HEK293 (cell line): ENCODE measurements around the gene PRPS1L1.

Experiments used
- CTCF ChIA-PET: fragments of 350-600 bp; formaldehyde crosslinking; extraction: SDS; loops from one replicate; lab custom pipeline; 2021; ENCODE audit warnings: antibody characterized with exemption; lab: Yijun Ruan, JAX
- POLR2A ChIA-PET: fragments of 300-600 bp; formaldehyde crosslinking; extraction: SDS; loops from one replicate; lab custom pipeline; 2020; ENCODE audit warnings: antibody characterized with exemption, inconsistent platforms; lab: Yijun Ruan, JAX
- H3K27ac ChIP-seq: fragments of 200-500 bp; sonication (Bioruptor generic); 2 replicates; pipeline ENCODE4 v1.5.1; 2014; ENCODE audit warnings: low read depth, low read length, control low read depth, inconsistent platforms; ENCODE audit errors: extremely low read depth
- H3K36me3 ChIP-seq, 2 experiments: fragments of 200-500 bp in 1 of 2; sonication (Bioruptor generic) in 1 of 2; 1 replicate in 1 of 2; 2 replicates in 1 of 2; pipeline ENCODE4 v1.5.1; 2014 to 2017; ENCODE audit warnings: inconsistent platforms in 2 of 2, low read length in 2 of 2; ENCODE audit not compliant: control insufficient read depth in 2 of 2, insufficient read depth in 1 of 2
- H3K4me1 ChIP-seq: fragments of 200-500 bp; sonication (Bioruptor generic); 2 replicates; pipeline ENCODE4 v1.5.1; 2014; ENCODE audit warnings: mild to moderate bottlenecking, low read length, inconsistent platforms; ENCODE audit not compliant: control insufficient read depth, insufficient read depth
- H3K4me3 ChIP-seq: 2 replicates; pipeline ENCODE4 v1.5.1; 2011; ENCODE audit warnings: low read depth, mild to moderate bottlenecking, control low read depth, low read length, moderate library complexity
- H3K9me3 ChIP-seq: fragments of 200-500 bp; sonication (Bioruptor generic); 2 replicates; pipeline ENCODE4 v1.5.1; 2014; ENCODE audit warnings: low read depth, low read length, inconsistent platforms; ENCODE audit not compliant: control insufficient read depth, insufficient read depth
- BCL11A ChIP-seq: fragments of 450-650 bp; formaldehyde crosslinking; IDR thresholded peaks from 2 replicates; pipeline ENCODE4 v1.5.1; 2016; ENCODE audit warnings: low read depth, missing biosample characterization, missing genetic modification characterization
- HIC1 ChIP-seq: fragments of 450-650 bp; formaldehyde crosslinking; IDR thresholded peaks from 2 replicates; pipeline ENCODE4 v1.5.1; 2016; ENCODE audit warnings: missing biosample characterization, missing genetic modification characterization
- PBX3 ChIP-seq: sonication (generic); formaldehyde crosslinking; IDR thresholded peaks from 2 replicates; pipeline ENCODE4 v1.8.1; 2022; ENCODE audit warnings: mild to moderate bottlenecking, moderate library complexity, missing genetic modification reagents
- ZBTB20 ChIP-seq: fragments of 450-650 bp; formaldehyde crosslinking; IDR thresholded peaks from 2 replicates; pipeline ENCODE4 v1.5.1; 2016; ENCODE audit warnings: missing biosample characterization, missing genetic modification characterization
- ZFP41 ChIP-seq: fragments of 450-650 bp; formaldehyde crosslinking; IDR thresholded peaks from 2 replicates; pipeline ENCODE4 v1.5.1; 2016; ENCODE audit warnings: missing biosample characterization, missing genetic modification characterization, borderline replicate concordance
- ZNF114 ChIP-seq: fragments of 450-650 bp; formaldehyde crosslinking; IDR thresholded peaks from 2 replicates; pipeline ENCODE4 v1.5.0; 2017; ENCODE audit warnings: missing biosample characterization, missing genetic modification characterization
- ZNF157 ChIP-seq: fragments of 450-650 bp; formaldehyde crosslinking; IDR thresholded peaks from 2 replicates; pipeline ENCODE4 v1.5.1; 2016; ENCODE audit warnings: missing biosample characterization, missing genetic modification characterization
- ZNF174 ChIP-seq: fragments of 450-650 bp; formaldehyde crosslinking; IDR thresholded peaks from 2 replicates; pipeline ENCODE4 v1.5.0; 2017; ENCODE audit warnings: missing biosample characterization, mild to moderate bottlenecking, missing genetic modification characterization
- ZNF19 ChIP-seq: fragments of 450-650 bp; formaldehyde crosslinking; IDR thresholded peaks from 2 replicates; pipeline ENCODE4; 2016; ENCODE audit warnings: missing biosample characterization, missing genetic modification characterization, low read depth
- ZNF239 ChIP-seq: fragments of 450-650 bp; formaldehyde crosslinking; IDR thresholded peaks from 2 replicates; pipeline ENCODE4 v1.5.1; 2016; ENCODE audit warnings: missing biosample characterization, missing genetic modification characterization
- ZNF433 ChIP-seq: fragments of 450-650 bp; formaldehyde crosslinking; IDR thresholded peaks from 2 replicates; pipeline ENCODE4 v1.5.1; 2016; ENCODE audit warnings: missing biosample characterization, missing genetic modification characterization, low read depth
- ZNF623 ChIP-seq: fragments of 450-650 bp; formaldehyde crosslinking; IDR thresholded peaks from 2 replicates; pipeline ENCODE4 v1.5.1; 2016; ENCODE audit warnings: missing biosample characterization, missing genetic modification characterization
- ZNF654 ChIP-seq: fragments of 450-650 bp; formaldehyde crosslinking; IDR thresholded peaks from 2 replicates; pipeline ENCODE4 v1.5.1; 2016; ENCODE audit warnings: low read depth, missing biosample characterization, missing genetic modification characterization
- ZNF785 ChIP-seq: fragments of 450-650 bp; formaldehyde crosslinking; IDR thresholded peaks from 2 replicates; pipeline ENCODE4 v1.5.1; 2016; ENCODE audit warnings: missing biosample characterization, missing genetic modification characterization
- ZSCAN30 ChIP-seq: fragments of 450-650 bp; IDR thresholded peaks from 2 replicates; pipeline ENCODE4 v1.5.1; 2018; ENCODE audit warnings: missing biosample characterization, mild to moderate bottlenecking, missing genetic modification characterization, moderate library complexity
- ZSCAN5A ChIP-seq: fragments of 450-650 bp; formaldehyde crosslinking; IDR thresholded peaks from 2 replicates; pipeline ENCODE4 v1.5.1; 2016; ENCODE audit warnings: missing biosample characterization, missing genetic modification characterization
- TF ChIP-seq, protein P1 (sequence below): fragments of 450-650 bp; formaldehyde crosslinking; IDR thresholded peaks from 2 replicates; pipeline ENCODE4 v1.5.0; 2017; ENCODE audit warnings: missing biosample characterization, missing genetic modification characterization, borderline replicate concordance

Gene PRPS1L1

GRCh38 chr7:17994079-17994850 lies 33.4 kb downstream of the PRPS1L1 start (continued):
- no peak for TF ChIP-seq PBX3 (CRISPR knock-in tag)
- TF ChIP-seq BCL11A = no peak
- TF ChIP-seq, protein P1, sequence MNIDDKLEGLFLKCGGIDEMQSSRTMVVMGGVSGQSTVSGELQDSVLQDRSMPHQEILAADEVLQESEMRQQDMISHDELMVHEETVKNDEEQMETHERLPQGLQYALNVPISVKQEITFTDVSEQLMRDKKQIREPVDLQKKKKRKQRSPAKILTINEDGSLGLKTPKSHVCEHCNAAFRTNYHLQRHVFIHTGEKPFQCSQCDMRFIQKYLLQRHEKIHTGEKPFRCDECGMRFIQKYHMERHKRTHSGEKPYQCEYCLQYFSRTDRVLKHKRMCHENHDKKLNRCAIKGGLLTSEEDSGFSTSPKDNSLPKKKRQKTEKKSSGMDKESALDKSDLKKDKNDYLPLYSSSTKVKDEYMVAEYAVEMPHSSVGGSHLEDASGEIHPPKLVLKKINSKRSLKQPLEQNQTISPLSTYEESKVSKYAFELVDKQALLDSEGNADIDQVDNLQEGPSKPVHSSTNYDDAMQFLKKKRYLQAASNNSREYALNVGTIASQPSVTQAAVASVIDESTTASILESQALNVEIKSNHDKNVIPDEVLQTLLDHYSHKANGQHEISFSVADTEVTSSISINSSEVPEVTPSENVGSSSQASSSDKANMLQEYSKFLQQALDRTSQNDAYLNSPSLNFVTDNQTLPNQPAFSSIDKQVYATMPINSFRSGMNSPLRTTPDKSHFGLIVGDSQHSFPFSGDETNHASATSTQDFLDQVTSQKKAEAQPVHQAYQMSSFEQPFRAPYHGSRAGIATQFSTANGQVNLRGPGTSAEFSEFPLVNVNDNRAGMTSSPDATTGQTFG (tag by site-specific recombination) = no peak
- no peak for TF ChIP-seq ZBTB20
- no peak for TF ChIP-seq ZNF623 (tag by site-specific recombination)
- TF ChIP-seq ZNF654 (tag by site-specific recombination) = no peak
- no peak for TF ChIP-seq ZNF174 (tag by site-specific recombination)
- no peak for TF ChIP-seq ZNF785 (tag by site-specific recombination)
- TF ChIP-seq HIC1 (tag by site-specific recombination) = no peak
- no peak for TF ChIP-seq ZNF239 (tag by site-specific recombination)
- no peak for TF ChIP-seq ZNF433 (tag by site-specific recombination)
- TF ChIP-seq ZFP41 = no peak
- TF ChIP-seq ZNF19 (tag by site-specific recombination) = no peak
- no peak for TF ChIP-seq ZSCAN30 (tag by site-specific recombination)
- no peak for TF ChIP-seq ZNF114 (tag by site-specific recombination)

DNA sequence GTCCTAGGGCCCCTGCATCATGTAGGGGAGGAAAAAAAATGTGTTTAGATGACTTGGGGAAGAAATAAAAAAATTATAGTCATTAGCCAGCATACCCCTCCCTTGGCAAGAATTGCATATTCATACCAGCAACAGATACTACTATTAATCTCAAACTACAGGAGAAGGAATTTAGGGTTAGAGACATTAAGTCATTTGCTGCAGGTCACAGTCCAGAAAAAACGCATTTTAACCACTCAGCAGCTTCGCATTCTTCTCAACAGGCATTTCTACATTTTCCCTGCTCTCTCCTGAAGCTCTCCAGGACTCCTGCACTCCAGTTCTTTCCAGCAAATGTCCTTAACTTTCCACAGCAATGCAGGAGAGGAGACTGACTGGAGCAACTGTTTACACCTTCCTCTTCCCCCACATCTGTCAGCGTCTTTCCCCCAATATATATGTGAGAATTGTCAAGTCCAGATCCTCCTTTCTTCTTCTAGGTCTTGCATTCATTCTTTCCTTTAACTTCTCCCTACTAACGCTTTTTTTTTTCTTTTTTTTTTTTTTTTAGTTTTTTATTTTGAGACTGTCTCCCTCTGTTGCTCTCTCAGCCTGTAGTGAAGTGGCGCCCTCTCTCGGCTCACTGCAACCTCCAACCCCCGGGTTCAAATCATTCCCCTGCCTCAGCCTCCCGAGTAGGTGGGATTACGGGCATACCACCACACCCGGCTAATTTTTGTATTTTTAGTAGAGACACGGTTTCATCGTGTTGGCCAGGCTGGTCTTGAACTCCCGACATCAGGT lies 35.6 kb downstream of the PRPS1L1 start:
- H3K36me3 ChIP-seq = no peaks in the 10 kb centered on the region
- no peak overlapping the region for H3K4me3 ChIP-seq
- peak; percentile 46 for TF ChIP-seq ZNF654 (tag by site-specific recombination)
- TF ChIP-seq ZSCAN5A (tag by site-specific recombination) = no peak
- TF ChIP-seq ZNF433 (tag by site-specific recombination) = no peak
- no peak for TF ChIP-seq ZNF157 (tag by site-specific recombination)
- TF ChIP-seq, all 188 proteins: peak for 1
- CTCF ChIA-PET = interaction anchor here (0.6 to 2.3 kb wide), 13 partner anchors 9 to 1307 kb away, joined by 3 to 15 read pairs (median 3); no protein-coding TSS in a partner anchor
- Histone ChIP-seq H3K4me1 (no peaks in the 10 kb centered on the region), H3K9me3 (no peaks in the 10 kb centered on the region), H3K27ac (no peak overlapping the region)
- POLR2A ChIA-PET = no interaction called here
